T follicular helper cell (primary cell): ENCODE measurements around the gene MLST8.
"Not testable (repeated sequence)": the region's sequence is repeated elsewhere in the genome, so short reads cannot be mapped to it uniquely, and the experiment has no call there.

Source experiments
- DNase-seq: peaks from one replicate; pipeline ENCODE4 v3.0.0-alpha.2; 2020; ENCODE audit warnings: low read depth

Gene MLST8

DNA sequence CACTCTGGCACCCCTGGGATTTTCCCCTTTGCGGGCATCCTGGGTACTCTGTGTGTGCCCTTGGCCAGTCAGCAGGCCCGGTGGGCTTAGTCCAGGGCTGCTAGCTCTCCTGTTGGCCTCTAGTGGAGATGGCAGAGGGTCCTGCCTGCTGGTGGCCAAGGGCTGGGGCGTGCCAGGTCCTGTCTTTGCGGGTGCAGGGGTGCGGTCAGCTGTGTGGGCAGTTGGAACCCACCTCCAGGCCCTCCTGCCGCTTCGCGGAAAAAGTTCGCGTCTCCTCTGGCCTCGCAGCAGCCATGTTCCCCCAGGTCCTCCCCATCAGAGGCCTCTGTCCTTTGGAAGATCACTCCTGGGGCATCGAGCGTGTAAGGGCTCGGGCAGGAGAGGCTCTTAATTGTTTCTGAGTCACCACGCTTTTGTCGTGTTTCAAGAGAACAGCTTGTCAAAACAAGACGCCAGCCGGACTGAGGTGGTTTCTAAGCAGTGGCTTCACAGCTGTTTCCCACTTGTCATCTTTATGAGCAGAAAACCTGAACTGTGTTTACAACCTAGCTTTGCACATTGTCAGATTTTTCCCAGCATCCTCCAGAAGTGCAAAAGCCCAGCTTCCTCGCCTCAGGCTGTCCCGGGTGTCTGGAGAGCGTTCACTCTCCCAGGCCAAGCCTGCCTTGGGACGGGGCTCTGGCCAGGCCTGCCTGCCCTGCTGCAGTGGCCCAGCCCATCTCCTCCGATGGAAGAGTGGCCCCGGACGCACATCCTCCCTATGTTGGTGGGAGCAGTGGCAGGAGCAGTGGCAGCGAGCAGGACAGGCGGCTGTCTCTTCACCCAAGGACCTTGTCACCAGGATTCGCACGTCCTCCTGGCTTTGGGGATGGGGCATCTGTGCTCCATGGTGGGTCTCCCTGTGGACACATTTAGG lies 26.0 kb downstream of the MLST8 start:
- no peak for DNase-seq

- no peak for DNase-seq
Measured at GRCh38 chr16:2232094-2232990, 27.1 kb downstream of the MLST8 start.

GRCh38 chr16:2233046-2233775 lies 28.0 kb downstream of the MLST8 start:
- DNase-seq = no peak

GRCh38 chr16:2233872-2234812 lies 28.9 kb downstream of the MLST8 start:
- DNase-seq = no peak

- no peak for DNase-seq
Measured at GRCh38 chr16:2234813-2235170, 29.5 kb downstream of the MLST8 start.

DNA sequence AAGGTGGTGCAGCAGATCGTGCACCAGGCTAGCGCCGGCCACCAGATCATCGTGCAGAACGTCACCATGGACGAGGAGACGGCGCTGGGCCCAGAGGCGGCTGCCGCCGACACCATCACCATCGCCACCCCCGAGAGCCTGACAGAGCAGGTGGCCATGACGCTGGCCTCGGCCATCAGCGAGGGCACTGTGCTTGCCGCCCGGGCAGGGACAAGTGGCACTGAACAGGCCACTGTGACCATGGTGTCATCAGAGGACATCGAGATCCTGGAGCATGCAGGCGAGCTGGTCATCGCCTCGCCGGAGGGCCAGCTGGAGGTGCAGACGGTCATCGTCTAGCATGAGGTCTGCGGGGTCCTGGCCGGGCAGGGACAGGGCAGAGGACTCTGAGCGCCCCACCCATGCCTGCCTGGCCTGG lies 30.0 kb downstream of the MLST8 start:
- no peak for DNase-seq

DNA sequence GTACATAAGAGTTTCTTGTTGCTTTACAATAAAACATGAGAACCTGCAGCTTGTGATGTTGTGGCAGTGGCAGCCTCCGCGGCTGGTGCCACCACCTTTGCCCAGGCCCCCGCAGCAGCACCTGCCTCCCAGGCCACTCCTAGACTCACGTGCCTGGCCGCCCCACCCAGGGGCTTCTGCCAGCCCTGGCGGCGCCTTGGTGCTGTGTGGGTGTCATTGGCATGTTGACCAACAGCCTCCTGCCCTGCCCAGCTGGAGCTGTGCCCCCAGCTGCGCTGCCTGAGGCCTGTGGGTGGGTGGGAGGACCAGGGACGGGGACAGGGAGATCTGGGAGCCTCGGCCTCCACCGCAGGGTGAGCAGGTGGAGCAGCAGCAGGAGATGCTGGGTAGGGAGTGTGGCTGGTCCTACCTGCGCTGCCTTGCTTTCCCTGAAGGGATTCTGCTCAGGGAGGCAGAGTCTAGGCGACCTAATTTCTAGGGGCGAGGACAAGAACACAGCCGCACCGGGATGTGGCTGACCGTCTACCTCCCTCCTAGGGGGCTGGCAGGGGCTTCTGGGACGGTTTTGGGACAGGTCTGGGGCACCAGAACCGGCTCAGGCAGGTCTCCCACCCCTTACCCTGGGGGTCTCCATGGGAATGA lies 30.6 kb downstream of the MLST8 start:
- DNase-seq = no peak

- DNase-seq = no peak
Measured at GRCh38 chr16:2236337-2237101, 31.3 kb downstream of the MLST8 start, which contains the start of gene DNASE1L2. Gene DNASE1L2, plus strand, starts transcription at chr16:2236444. Its CDS starts 373 bp downstream, at chr16:2236817.

DNA sequence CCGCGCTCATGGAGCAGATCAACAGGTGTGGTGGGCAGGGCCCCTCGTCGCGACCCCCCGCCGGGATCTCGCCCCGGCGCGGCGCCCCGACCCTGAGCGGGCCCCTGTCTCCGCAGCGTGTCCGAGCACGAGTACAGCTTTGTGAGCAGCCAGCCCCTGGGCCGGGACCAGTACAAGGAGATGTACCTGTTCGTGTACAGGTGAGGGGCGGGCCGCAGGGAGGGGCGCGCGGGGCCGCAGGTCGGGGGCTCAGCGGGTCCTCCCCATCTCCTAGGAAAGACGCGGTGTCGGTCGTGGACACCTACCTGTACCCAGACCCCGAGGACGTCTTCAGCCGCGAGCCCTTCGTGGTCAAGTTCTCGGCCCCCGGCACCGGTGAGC lies 31.8 kb downstream of the MLST8 start:
- DNase-seq = no peak

DNA sequence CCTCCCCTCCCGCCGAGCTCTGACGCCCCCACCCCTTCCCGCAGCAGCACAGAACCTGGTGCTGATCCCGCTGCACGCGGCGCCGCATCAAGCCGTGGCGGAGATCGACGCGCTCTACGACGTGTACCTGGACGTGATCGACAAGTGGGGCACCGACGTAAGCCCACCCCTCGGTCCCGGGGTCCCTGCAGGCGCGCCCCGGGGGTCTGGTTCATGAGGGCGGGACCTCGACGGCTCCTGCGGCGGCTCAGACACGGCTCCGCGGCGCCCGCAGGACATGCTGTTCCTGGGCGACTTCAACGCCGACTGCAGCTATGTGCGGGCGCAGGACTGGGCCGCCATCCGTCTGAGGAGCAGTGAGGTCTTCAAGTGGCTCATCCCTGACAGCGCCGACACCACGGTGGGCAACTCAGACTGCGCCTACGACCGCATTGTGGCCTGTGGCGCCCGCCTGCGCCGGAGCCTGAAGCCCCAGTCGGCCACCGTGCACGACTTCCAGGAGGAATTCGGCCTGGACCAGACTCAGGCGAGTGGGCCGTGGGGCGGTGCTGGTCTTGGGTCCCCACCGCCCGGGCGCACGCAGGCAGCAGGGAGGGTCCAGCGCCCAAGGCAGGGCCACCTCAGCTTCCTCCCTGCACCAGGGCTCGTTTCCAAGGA lies 32.4 kb downstream of the MLST8 start:
- no peak for DNase-seq

DNA sequence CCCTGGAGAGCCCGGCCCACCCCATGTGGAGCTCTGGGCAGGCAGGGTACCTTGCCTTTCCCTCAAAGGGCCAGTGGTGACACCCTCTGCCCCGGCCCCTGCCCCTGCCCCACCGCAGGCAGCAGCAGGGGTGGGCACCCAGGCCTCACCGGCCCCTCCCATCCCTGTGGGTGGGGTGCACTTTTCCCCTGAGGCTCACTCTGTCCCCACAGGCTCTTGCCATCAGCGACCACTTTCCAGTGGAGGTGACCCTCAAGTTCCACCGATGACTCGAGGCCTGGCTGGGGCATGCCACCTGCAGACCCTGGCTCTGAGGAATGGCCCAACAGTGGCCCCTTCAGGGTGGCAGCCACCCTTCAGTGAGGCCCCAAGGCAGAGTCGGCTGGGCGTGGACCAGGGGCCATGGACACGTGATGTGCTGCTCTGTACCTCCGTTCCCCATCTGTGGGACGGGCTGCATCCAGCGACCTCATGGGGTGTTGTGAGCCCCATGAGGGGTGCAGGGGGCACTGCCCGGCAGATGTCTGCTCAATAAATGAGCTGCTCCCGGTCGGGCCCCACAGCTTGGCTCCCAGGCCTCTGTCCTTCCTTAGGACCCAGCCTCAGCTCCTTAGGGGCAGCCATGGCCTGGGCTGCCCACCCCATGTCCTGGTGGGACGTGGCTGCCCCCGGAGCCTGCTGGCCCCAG lies 33.0 kb downstream of the MLST8 start:
- no peak for DNase-seq

DNA sequence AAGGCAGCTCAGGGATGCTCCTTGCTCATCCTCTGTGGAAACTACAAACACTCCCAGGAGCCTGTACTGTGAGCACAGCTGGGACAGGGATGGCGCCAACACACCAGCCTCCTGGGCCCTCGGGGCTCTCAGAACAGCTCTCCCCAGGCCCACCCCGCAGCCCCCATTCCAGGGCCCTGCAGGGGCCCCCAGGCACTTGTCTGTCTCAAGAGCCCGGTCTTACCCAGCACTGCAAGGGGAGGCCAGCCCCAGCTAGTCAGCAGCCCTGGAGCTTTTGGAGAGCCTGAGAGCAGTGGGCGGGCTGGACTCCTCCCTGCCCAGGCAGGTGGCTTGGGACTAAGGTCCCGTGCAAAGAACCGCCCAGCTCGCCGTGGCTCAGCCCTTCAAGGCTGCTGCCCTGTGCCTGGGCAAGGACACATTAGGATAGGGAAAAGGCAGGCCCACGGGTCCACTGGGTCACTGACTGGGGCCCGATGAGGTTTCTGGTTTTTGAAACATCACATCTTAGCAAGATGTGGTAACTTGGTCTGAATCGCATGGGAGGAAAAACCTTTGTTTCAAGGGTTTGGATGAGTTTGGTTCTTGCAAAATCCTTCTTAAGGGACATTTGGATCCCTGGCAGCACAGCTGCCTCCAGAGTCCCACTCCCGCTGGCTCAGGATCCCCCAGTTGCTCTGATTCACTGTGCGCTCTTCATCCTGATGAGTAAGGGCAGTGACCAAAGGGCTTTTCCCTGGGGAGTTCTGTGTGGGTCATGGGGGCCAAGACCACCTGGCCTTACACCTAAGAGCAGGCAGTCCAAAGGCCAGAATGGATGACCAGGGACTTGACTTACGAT lies 33.8 kb downstream of the MLST8 start:
- DNase-seq = no peak

- DNase-seq = not testable (repeated sequence)
Measured at GRCh38 chr16:2240331-2240730, 35.1 kb downstream of the MLST8 start.

GRCh38 chr16:2242598-2242997 lies 37.3 kb downstream of the MLST8 start:
- no peak for DNase-seq

- DNase-seq = no peak
Measured at GRCh38 chr16:2243031-2243528, 37.8 kb downstream of the MLST8 start.

DNA sequence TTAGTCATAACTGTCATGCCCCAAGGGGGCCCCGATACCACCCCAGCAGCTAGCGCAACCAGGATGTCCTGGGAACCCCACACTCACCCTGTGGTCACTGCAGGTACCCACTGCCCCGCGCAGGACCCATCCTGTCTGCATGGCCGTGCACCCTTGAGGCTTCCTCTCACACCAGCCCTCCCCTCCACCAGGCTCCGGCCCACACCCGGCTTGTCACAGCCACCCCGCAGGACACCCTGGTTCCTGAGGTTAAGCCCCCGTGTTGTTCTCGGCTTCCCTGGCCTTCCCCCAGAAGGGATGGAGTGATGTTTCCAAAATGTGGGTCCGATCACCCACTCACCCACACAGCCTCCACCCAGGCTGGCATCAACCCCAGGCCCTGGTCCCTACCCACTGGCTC lies 38.5 kb downstream of the MLST8 start:
- DNase-seq = no peak

- no peak for DNase-seq
Measured at GRCh38 chr16:2244301-2244700, 39.0 kb downstream of the MLST8 start.
